ENCODE measurements around the gene ETV5. TPM values are rescaled to one million over a fixed set of nuclear protein-coding genes. Genes with fewer than 3 reads are reported as not detected.

Gene ETV5
- total and polyA plus RNA-seq, 9 of the 15 experiments (the other 6 are each of a cell fraction or from before 2014, with no cell fraction given), result 9.2 to 25.9 (median 15.9) TPM

- no peak for TF ChIP-seq SAFB2 (IDR thresholded peaks at IDR 0.05; ENCODE audit: borderline replicate concordance, low read depth, low read length, severe bottlenecking)
- no peak for TF ChIP-seq TSC22D4 (tag; IDR thresholded peaks at IDR 0.05)
- TF ChIP-seq ZNF140 (CRISPR knock-in tag; IDR thresholded peaks at IDR 0.05), result no peak
- TF ChIP-seq PBX2 (CRISPR knock-in tag; IDR thresholded peaks at IDR 0.05; ENCODE audit: low read depth), result no peak
- TF ChIP-seq PBX2 (tag; conservative IDR thresholded peaks at IDR 0.05; ENCODE audit: low read depth), result no peak
- no peak for TF ChIP-seq L3MBTL2 (IDR thresholded peaks at IDR 0.05)
- no peak for TF ChIP-seq ZNF445 (CRISPR knock-in tag; IDR thresholded peaks at IDR 0.05; ENCODE audit: low read depth)
- no peak for TF ChIP-seq CBX5 (IDR thresholded peaks at IDR 0.05; ENCODE audit: borderline replicate concordance, low read depth)
- peak; percentile 65; the same call in 1 of the 2 replicates for TF ChIP-seq MGA (IDR thresholded peaks at IDR 0.05)
- TF ChIP-seq RFX5 (IDR thresholded peaks at IDR 0.05; ENCODE audit: low read depth, low read length), result no peak
- no peak for TF ChIP-seq ID3 (CRISPR knock-in tag; IDR thresholded peaks at IDR 0.05)
- TF ChIP-seq ID3 (tag; IDR thresholded peaks at IDR 0.05), result no peak
- no peak for TF ChIP-seq ATF1 (CRISPR knock-in tag; IDR thresholded peaks at IDR 0.05)
- no peak for TF ChIP-seq ATF1 (tag; IDR thresholded peaks at IDR 0.05)
These were observed 1.4 kb downstream of the ETV5 start (continued) for GRCh38 chr3:186107215-186108105.

All from K562 (cell line).